Measurements from ENCODE around the gene AFF1. TPM values are rescaled to one million over a fixed set of nuclear protein-coding genes. Genes with fewer than 3 reads are reported as not detected.
"Not testable (repeated sequence)": the region's sequence is repeated elsewhere in the genome, so short reads cannot be mapped to it uniquely, and the experiment has no call there.

Gene AFF1
- polyA plus RNA-seq, 6 donors from 2014 or later = 33.1 to 72.0 (median 55.4) TPM

DNA sequence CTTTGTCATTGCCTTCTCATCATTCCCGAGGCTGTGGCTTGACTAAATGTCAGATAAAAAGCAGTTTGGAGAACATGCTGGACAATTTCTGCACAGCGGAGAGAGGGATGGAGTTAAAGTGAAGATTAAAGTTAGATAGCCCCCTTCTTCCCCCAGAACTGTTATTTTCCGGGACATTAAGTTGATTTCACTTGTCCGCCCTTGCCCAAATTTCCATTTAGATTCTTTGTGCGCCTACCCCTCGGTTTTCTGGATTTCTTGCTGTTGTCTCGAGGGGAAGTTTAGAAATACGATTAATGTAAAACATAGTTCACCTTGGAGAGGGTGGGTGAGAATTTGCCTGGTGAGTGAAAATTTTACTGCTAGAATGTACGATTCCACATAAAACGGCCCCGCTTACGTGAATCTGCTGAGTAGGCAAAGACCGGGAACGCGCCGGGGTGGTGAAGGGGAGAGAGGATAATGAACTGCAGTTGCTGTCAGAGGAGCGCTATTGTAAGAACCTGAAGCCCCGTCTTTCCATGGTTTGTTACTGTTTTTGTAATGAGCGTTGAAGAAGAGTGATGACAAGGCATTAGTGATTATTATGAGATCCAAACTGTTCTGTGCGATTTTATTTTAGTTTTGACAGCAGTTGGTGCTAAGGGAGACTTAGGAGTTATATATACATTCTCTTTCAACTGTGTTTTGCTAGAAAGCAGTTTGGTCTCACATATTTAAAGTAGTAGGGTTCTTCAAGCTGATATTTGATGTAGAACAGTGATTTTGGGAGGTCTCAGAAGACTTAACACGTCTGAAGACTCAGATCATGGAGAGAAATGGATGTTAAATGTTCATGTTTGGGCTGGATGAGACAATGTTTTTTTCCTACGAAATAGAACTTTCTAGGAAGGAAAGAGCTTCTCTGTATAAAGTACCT is 73.0 kb downstream of the AFF1 start:
- Mint-ChIP-seq H3K4me1 (peaks cover 44 to 65% (median 62%) of the 10 kb centered on the region in 3 donors), H3K9me3 (no peaks in the 10 kb centered on the region), H3K27me3 (no peaks in the 10 kb centered on the region), H3K27ac (peak overlapping the region; percentile 49 to 97 (median 92)), H3K4me3 (peak overlapping the region; percentile 92 to 98 (median 96)), H3K36me3 (no peaks in the 10 kb centered on the region)
- no peak for ATAC-seq (ENCODE audit: low read depth in 2 of 2)
- no peak for DNase-seq

DNA sequence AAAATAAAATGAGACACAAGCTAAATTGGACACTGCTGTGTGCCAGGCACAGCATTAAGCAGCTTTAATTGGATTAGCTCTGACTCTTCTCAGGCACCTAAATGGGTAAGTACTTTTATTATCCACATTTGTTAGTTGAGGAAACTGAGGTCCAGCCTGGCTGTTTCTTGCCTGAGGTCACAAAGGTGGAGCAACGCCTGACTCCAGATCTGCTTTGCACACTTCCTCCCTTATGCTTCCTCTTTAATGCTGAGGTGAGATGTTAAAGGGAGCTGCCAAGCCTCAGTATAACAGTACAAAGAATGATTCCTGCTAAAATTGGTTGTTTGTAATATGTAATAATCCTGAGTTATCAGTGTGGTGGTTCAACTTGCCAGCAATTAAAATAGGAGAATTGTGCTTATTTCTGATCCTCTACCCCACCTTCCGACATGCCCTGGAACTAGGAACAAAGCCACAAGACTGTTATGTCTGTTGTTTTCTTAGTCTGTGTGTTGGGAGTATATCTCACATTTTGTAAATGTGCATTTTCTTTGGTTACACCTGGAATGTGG is 74.4 kb downstream of the AFF1 start:
- DNase-seq (peak; percentile 41), ATAC-seq (ENCODE audit: low read depth in 2 of 2) (no peak)
- Mint-ChIP-seq H3K9me3 (no peaks in the 10 kb centered on the region), H3K4me3 (peak overlapping the region; percentile 66 to 98 (median 94)), H3K27ac (peak overlapping the region in 5 of 6 donors; percentile 14 to 90 (median 56)), H3K36me3 (no peaks in the 10 kb centered on the region), H3K4me1 (peaks cover 51 to 79% (median 76%) of the 10 kb centered on the region in 3 donors), H3K27me3 (no peaks in the 10 kb centered on the region)

DNA sequence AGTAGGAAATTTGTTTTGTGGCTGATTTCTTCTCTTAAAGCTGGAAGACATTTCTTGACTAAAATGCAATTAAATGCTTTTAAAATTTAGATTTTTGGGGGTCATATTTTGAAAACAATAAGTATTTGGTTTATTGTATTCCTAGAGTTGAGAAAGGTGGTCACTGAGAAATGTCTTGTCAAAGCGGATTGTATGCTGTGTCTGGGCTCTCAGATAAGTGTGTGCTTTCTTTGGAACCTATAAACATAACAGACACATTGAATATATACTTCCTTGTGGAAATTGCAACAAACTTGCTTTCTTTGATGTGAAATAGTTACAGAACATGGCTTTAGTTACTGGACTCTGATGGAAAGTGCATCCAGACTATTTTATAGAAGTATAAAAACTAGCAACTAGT is 75.4 kb downstream of the AFF1 start:
- H3K9me3 Mint-ChIP-seq = no peaks in the 10 kb centered on the region
- no peak for DNase-seq
- no peaks in the 10 kb centered on the region for H3K27me3 Mint-ChIP-seq
- no peaks in the 10 kb centered on the region for H3K36me3 Mint-ChIP-seq
- H3K4me3 Mint-ChIP-seq = peak overlapping the region in 6 of 8 donors; percentile 2 to 98 (median 90)
- peaks cover 54 to 83% (median 82%) of the 10 kb centered on the region in 3 donors for H3K4me1 Mint-ChIP-seq
- peak overlapping the region in 4 of 6 donors; percentile 14 to 81 (median 54) for H3K27ac Mint-ChIP-seq
- no peak for ATAC-seq (ENCODE audit: low read depth in 2 of 2)

DNA sequence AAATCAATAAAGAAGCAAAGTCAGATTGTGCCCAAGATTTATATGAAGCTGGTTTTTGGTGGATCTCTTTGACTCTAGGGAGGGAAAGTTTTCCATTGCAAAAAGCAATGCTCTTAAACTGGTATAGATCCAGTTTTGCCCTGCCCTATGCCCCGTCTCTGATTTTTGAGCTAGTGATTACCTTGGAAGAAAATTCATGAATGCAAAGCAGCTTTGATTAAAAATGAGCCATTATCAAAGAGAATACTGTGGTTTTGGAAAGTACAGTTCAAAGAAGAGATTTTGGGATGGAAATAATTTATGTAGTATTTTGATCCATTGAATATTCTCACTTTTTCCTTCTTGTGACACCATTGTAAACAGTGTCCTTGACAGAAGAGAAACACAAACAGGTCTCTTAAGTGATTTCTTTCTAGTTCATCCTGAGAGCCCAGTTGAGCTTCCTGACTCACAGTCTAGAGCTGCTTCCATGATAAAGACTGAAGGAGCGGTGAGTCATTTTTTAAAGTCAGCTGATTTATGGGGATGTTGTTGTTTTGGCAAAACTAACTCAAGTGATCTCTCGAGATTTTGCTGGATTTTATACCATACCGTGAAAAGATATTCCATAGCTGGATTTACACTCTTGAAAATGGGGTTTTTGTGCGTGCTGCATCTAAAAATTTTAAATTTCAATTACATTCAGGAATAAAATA is 76.7 kb downstream of the AFF1 start:
- no peak for DNase-seq
- Mint-ChIP-seq H3K4me3 (peak overlapping the region in 7 of 8 donors; percentile 12 to 68 (median 45)), H3K27me3 (no peaks in the 10 kb centered on the region), H3K9me3 (no peaks in the 10 kb centered on the region), H3K36me3 (no peaks in the 10 kb centered on the region), H3K4me1 (peaks cover 48 to 85% (median 80%) of the 10 kb centered on the region in 3 donors), H3K27ac (peak overlapping the region in 2 of 6 donors; percentile 73 to 85)
- ATAC-seq (ENCODE audit: low read depth in 2 of 2) = no peak

DNA sequence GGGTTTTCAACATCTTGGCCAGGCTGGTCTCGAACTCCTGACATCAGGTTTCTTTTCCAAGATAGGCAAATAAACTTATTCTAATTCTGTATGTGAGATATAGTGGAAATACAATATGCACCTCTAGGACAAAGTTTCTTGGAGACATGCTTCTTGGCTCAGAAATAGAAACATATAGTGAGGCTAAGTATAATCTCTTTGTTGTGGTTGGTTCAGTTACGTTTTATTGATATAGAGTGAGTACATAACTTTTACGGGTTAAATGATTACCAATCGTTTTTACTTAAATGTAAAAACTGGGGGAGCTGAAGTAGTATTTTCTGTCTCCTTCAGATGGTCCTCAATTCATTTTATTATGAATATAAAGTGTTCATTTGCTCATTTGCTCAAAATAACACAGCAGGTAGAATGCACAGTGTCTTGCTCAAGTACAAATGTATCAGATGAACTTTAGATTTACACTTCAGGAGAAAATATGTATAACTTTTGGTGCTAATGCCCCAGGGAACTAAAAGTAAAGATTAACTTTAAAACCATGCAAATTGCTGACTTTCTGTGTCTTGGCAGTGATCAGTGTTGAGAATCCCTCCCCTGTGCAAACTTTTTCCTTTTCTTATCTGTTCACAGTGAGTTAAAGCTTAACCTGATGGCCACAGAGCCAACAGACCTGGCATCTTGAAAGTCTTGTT is 77.6 kb downstream of the AFF1 start:
- no peaks in the 10 kb centered on the region for H3K27me3 Mint-ChIP-seq
- peak overlapping the region in 1 of 6 donors; percentile 15 for H3K27ac Mint-ChIP-seq
- no peaks in the 10 kb centered on the region for H3K9me3 Mint-ChIP-seq
- DNase-seq (no peak), ATAC-seq (ENCODE audit: low read depth in 2 of 2) (no peak)
- peaks cover 48 to 89% (median 80%) of the 10 kb centered on the region in 3 donors for H3K4me1 Mint-ChIP-seq
- peak overlapping the region in 4 of 8 donors; percentile 15 to 59 (median 43) for H3K4me3 Mint-ChIP-seq
- H3K36me3 Mint-ChIP-seq = no peaks in the 10 kb centered on the region

DNA sequence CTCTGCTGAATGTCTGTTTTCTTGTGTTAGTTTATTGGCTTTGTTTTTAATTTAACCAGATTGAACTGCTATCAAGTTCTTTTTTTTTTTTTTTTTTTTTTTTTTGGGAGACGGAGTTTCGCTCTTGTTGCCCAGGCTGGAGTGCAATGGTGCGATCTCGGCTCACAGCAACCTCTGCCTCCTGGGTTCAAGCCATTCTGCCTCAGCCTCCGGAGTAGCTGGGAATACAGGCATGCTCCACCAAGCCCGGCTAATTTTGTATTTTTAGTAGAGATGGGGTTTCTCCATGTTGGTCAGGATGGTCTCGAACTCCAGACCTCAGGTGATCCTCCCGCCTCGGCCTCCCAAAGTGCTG is 78.1 kb downstream of the AFF1 start:
- Mint-ChIP-seq H3K27ac (peak overlapping the region in 3 of 6 donors; percentile 15 to 29 (median 20)), H3K4me3 (peak overlapping the region in 4 of 8 donors; percentile 20 to 59 (median 43)), H3K4me1 (peaks cover 45 to 91% (median 77%) of the 10 kb centered on the region in 3 donors)
- H3K27me3 Mint-ChIP-seq; H3K9me3 Mint-ChIP-seq; H3K36me3 Mint-ChIP-seq; ATAC-seq (ENCODE audit: low read depth in 2 of 2); DNase-seq: not testable (repeated sequence)

DNA sequence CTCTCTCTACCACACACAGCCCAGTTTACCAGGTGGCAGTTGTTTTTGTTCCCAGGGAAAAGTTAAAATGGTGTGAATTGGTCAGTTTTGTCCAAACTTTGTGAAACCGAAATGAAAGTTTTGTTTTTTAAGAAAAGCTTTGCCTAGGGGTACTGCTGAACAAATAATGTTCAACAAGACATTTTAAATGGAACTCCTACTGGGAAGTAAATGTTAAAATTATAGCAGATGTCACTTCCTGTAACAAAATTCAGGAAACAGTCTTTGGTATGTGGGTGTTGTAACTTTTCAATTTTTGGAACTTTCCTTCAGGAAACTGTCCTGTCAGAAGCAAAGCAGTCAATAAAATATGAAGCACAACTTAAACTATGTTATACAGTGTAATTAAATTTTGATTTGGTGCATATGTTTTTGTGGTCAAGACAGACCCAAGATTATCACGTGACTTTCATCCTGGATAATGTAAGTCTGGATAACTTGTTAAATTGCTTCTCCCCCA is 79.5 kb downstream of the AFF1 start:
- H3K9me3 Mint-ChIP-seq = no peaks in the 10 kb centered on the region
- H3K27ac Mint-ChIP-seq = peak overlapping the region in 2 of 6 donors; percentile 20 to 60
- H3K4me1 Mint-ChIP-seq = peaks cover 48 to 91% (median 79%) of the 10 kb centered on the region in 3 donors
- H3K4me3 Mint-ChIP-seq = peak overlapping the region in 6 of 8 donors; percentile 8 to 59 (median 38)
- DNase-seq = no peak
- H3K36me3 Mint-ChIP-seq = no peaks in the 10 kb centered on the region
- no peaks in the 10 kb centered on the region for H3K27me3 Mint-ChIP-seq
- ATAC-seq (ENCODE audit: low read depth in 2 of 2) = no peak

DNA sequence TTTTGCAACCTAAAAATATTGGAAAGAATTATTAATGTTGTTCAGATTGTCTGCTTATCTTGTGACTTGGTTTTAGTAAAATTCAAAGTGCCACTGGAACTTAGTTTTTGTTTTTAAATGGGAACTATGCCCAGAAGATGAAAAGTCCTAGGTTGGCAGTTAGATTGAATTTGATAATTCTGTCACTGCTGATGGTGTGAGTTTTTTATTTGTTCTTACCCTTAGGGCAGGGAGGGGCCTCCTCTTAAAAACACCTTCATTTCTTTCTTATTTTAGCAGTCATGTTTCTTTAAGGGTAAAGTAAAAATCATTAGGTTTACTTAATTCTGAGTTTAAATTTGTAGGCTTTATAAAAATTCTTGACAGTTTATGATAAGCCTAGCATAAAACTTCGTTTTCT is 80.6 kb downstream of the AFF1 start:
- Mint-ChIP-seq H3K4me3 (peak overlapping the region in 4 of 8 donors; percentile 1 to 41 (median 18)), H3K36me3 (no peaks in the 10 kb centered on the region), H3K9me3 (no peaks in the 10 kb centered on the region), H3K4me1 (peaks cover 51 to 91% (median 79%) of the 10 kb centered on the region in 3 donors), H3K27me3 (no peaks in the 10 kb centered on the region), H3K27ac (peak overlapping the region in 4 of 6 donors; percentile 6 to 72 (median 50))
- DNase-seq (no peak), ATAC-seq (ENCODE audit: low read depth in 2 of 2) (no peak)

DNA sequence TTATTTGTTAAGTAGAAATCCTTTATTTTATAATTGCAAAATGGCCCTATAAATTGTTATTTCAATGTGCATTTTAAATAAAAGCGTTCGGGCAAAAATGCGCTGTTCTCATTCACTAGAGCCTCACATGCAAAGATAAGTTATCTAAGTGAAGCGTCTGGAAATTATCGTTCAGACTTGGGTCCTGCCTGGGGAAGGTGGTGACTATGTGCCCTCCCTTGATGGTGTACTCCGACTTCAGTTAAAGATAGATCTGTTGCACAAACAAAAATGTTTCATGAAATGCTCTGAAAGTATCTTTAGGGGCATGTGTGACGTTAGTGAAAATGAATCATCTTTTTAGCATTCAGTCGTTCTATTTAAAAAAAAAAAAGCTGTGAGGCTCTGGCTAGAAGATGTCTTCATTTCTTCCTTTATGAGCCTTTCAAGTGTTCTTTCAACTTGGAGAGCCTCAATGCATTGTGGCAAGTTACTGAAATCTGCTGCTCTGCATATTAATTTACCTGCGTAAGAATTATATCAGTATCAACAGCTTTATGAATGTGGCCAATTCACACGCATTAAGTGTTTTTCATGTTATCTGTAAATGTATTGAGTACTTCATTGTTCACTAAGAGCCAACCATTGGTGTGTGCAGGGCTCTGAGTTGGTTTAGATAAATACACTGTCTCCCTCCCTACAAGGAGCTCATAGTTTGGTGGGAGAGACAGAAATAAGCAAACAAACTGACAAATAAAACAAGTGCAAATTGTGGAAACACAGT is 83.0 kb downstream of the AFF1 start:
- DNase-seq (no peak), ATAC-seq (ENCODE audit: low read depth in 2 of 2) (no peak)
- peaks cover 52 to 88% (median 78%) of the 10 kb centered on the region in 3 donors for H3K4me1 Mint-ChIP-seq
- no peaks in the 10 kb centered on the region for H3K9me3 Mint-ChIP-seq
- H3K27ac Mint-ChIP-seq = peak overlapping the region in 5 of 6 donors; percentile 53 to 94 (median 88)
- H3K36me3 Mint-ChIP-seq = no peaks in the 10 kb centered on the region
- peak overlapping the region in 7 of 8 donors; percentile 52 to 76 (median 65) for H3K4me3 Mint-ChIP-seq
- no peaks in the 10 kb centered on the region for H3K27me3 Mint-ChIP-seq

DNA sequence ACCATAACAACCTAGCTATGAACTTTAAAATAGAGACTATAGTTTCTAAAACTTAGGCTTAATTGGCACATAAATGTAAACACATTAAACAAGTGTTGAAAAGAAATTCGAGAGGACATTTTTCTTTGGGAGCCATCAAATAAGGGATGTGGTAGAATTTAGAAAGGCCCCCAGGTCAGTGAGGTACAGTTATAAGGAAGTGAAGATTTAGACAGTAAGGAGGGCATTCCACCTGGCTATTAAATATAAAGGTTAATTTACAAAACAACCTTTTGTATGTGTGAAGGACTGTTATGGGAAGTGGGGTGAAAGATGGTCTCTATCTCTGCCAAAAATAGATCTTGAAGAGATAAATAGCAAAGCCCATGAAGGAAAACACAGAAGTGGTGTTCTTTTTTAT is 83.9 kb downstream of the AFF1 start:
- Mint-ChIP-seq H3K27me3 (no peaks in the 10 kb centered on the region), H3K4me3 (peak overlapping the region in 6 of 8 donors; percentile 41 to 89 (median 70)), H3K4me1 (peaks cover 50 to 87% (median 72%) of the 10 kb centered on the region in 3 donors), H3K9me3 (no peaks in the 10 kb centered on the region), H3K36me3 (no peaks in the 10 kb centered on the region), H3K27ac (peak overlapping the region; percentile 81 to 94 (median 88))
- ATAC-seq (ENCODE audit: low read depth in 2 of 2) = peak; percentile 58 to 69
- no peak for DNase-seq

DNA sequence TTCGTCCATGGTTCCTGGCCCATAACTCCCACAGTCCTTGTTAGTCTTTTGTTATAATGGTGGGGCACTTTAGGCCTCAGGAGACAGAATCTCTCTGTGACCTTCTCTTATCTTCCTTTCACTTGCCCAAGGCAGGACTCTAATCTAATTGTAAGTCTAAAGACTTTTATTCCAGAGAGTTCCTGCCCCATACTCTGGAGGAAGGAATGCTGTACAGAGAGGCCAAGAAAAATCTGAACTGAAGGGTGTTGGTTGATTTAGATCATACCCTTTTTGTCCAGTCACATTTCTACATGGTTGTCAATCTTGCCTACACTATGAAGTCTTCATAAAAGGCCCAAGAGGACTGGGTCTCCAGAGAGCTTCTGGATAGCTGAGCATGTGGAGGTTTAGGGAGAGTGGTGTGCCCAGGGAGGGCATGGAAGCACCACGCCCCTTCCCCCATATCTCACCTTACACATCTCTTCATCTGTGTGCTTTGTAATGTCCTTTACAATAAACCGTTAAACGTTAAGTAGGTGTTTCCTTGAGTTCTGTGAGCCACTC is 84.5 kb downstream of the AFF1 start:
- H3K27me3 Mint-ChIP-seq = no peaks in the 10 kb centered on the region
- peak overlapping the region; percentile 81 to 94 (median 88) for H3K27ac Mint-ChIP-seq
- no peaks in the 10 kb centered on the region for H3K9me3 Mint-ChIP-seq
- no peak for DNase-seq
- peak overlapping the region; percentile 59 to 89 (median 76) for H3K4me3 Mint-ChIP-seq
- peaks cover 55 to 87% (median 72%) of the 10 kb centered on the region in 3 donors for H3K4me1 Mint-ChIP-seq
- no peaks in the 10 kb centered on the region for H3K36me3 Mint-ChIP-seq
- ATAC-seq (ENCODE audit: low read depth in 2 of 2) = peak in 1 of 2 donors; percentile 18

DNA sequence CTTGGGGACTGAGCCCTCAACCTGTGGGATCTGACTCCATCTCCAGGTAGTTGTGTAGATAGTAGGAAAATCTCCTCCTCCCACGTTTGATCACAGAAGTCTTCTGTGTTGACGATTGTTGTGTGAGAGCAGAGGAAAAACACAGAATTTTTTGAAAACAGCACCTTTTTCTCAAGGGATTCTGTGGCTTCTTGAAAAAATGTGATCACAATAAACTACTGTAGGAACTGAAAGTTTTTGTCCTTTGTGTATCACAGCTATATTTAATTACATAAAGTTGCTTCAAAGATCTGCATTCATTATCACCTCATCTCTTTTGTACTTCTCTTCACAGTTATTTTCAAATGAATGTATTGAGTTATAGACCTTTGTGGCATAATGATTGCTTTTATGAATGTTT is 85.1 kb downstream of the AFF1 start:
- Mint-ChIP-seq H3K4me3 (peak overlapping the region; percentile 59 to 89 (median 76)), H3K27ac (peak overlapping the region; percentile 81 to 94 (median 88)), H3K27me3 (no peaks in the 10 kb centered on the region), H3K36me3 (no peaks in the 10 kb centered on the region), H3K9me3 (no peaks in the 10 kb centered on the region), H3K4me1 (peaks cover 55 to 86% (median 68%) of the 10 kb centered on the region in 3 donors)
- ATAC-seq (ENCODE audit: low read depth in 2 of 2) = peak; percentile 66 to 70
- peak; percentile 44 for DNase-seq
